H1 (cell line): ENCODE results near the gene ID1. TPM values are rescaled to one million over a fixed set of nuclear protein-coding genes. Genes with fewer than 3 reads are reported as not detected.

Experiments
- CTCF ChIA-PET: fragments of 300-600 bp; sonication (Branson Sonifier 250); formaldehyde crosslinking; loops from one replicate; lab custom pipeline; 2021; ENCODE audit not compliant: partially characterized antibody; lab: Charles Lee
- POLR2A ChIA-PET: fragments of 300-600 bp; sonication (Branson Sonifier 250); formaldehyde crosslinking; loops from one replicate; lab custom pipeline; 2021; ENCODE audit warnings: inconsistent platforms; ENCODE audit not compliant: partially characterized antibody; lab: Charles Lee
- DNase-seq, 2 experiments: peaks; one replicate each; pipeline versions ENCODE4 v3.0.0 to v3.0.0-alpha.2; 2010 to 2022; ENCODE audit warnings: low spot score in 2 of 2, low read depth in 1 of 2, mixed read lengths in 1 of 2
- FAIRE-seq: peaks from 2 replicates; lab custom pipeline; 2011; peaks lifted over from hg19 to GRCh38; lab: Jason Lieb, UNC
- H2AFZ ChIP-seq: 2 replicates; pipeline ENCODE4 v1.8.1; 2012; ENCODE audit warnings: low read length, inconsistent platforms
- H2AK5ac ChIP-seq: 2 replicates; pipeline ENCODE4 v1.6.1; 2013; ENCODE audit warnings: low read depth, low read length
- H2BK120ac ChIP-seq: replicated peaks from 2 replicates; pipeline ENCODE3; 2013; ENCODE audit warnings: low read depth, low read length, inconsistent platforms
- H2BK12ac ChIP-seq: 2 replicates; pipeline ENCODE4 v1.6.1; 2013; ENCODE audit warnings: low read depth, low read length
- H2BK15ac ChIP-seq: 2 replicates; pipeline ENCODE4 v1.6.1; 2013; ENCODE audit warnings: low read length
- H2BK20ac ChIP-seq: 2 replicates; pipeline ENCODE4 v1.6.1; 2013; ENCODE audit warnings: low read length
- H2BK5ac ChIP-seq: 2 replicates; pipeline ENCODE4 v1.6.1; 2013; ENCODE audit warnings: low read depth, low read length
- H3K14ac ChIP-seq: 2 replicates; pipeline ENCODE4 v1.6.1; 2013; ENCODE audit warnings: inconsistent platforms; ENCODE audit not compliant: insufficient read length
- H3K18ac ChIP-seq: 2 replicates; pipeline ENCODE4 v1.6.1; 2013; ENCODE audit warnings: low read length; ENCODE audit errors: extremely low read depth
- H3K23ac ChIP-seq: 2 replicates; pipeline ENCODE4 v1.6.1; 2013; ENCODE audit warnings: inconsistent platforms; ENCODE audit not compliant: insufficient read length
- H3K23me2 ChIP-seq: 2 replicates; pipeline ENCODE4 v1.6.1; 2013; ENCODE audit warnings: low read depth, low read length
- H3K27ac ChIP-seq: 2 replicates; pipeline ENCODE4 v1.6.1; 2011; ENCODE audit warnings: low read depth, low read length, inconsistent platforms
- H3K27me3 ChIP-seq, 4 experiments: replicated peaks in 1 of 4; 1 replicate in 1 of 4; 2 replicates in 3 of 4; pipeline versions ENCODE4 v1.6.1 to v1.8.1; 2011 to 2013; ENCODE audit warnings: low read length in 3 of 4, mild to moderate bottlenecking in 3 of 4, inconsistent platforms in 2 of 4, mixed read lengths in 2 of 4, moderate library complexity in 1 of 4; ENCODE audit not compliant: control insufficient read depth in 3 of 4, insufficient read depth in 3 of 4; ENCODE audit errors: extremely low read depth in 1 of 4
- H3K36me3 ChIP-seq, 4 experiments: 2 replicates each; pipeline versions ENCODE4 v1.6.1 to v1.8.1; 2011 to 2013; ENCODE audit warnings: mild to moderate bottlenecking in 4 of 4, low read length in 3 of 4, moderate library complexity in 2 of 4, control low read depth in 1 of 4, inconsistent platforms in 1 of 4; ENCODE audit not compliant: insufficient read depth in 4 of 4, control insufficient read depth in 2 of 4
- H3K4ac ChIP-seq: replicated peaks from 2 replicates; pipeline ENCODE3; 2013; ENCODE audit warnings: low read length, low read depth, mixed read lengths, inconsistent platforms; ENCODE audit not compliant: insufficient read length
- H3K4me1 ChIP-seq, 4 experiments: replicated peaks in 1 of 4; 1 replicate in 1 of 4; 2 replicates in 3 of 4; pipeline versions ENCODE4 v1.6.1 to v1.8.1; 2011 to 2013; ENCODE audit warnings: low read length in 3 of 4, inconsistent platforms in 2 of 4, mixed read lengths in 1 of 4; ENCODE audit not compliant: insufficient read depth in 4 of 4, control insufficient read depth in 3 of 4
- H3K4me2 ChIP-seq, 2 experiments: 2 replicates each; pipeline versions ENCODE4 v1.6.1 to v1.8.1; 2011 to 2013; ENCODE audit warnings: low read depth in 2 of 2, low read length in 2 of 2, control low read depth in 1 of 2, inconsistent platforms in 1 of 2, mild to moderate bottlenecking in 1 of 2; ENCODE audit not compliant: insufficient read depth in 1 of 2
- H3K4me3 ChIP-seq, 4 experiments: fragments of 200-600, 300-600 bp in 1 of 4; sonication (generic), shearing (Covaris generic), sonication (Bioruptor Twin) in 1 of 4; 2 replicates each; pipeline versions ENCODE4 v1.5.1 to v1.8.1; 2011 to 2016; ENCODE audit warnings: low read length in 4 of 4, low read depth in 3 of 4, control low read depth in 2 of 4, inconsistent platforms in 2 of 4, mild to moderate bottlenecking in 2 of 4, mixed read lengths in 1 of 4, moderate library complexity in 1 of 4; ENCODE audit not compliant: insufficient read depth in 2 of 4; ENCODE audit errors: extremely low read depth in 1 of 4
- H3K56ac ChIP-seq: replicated peaks from 2 replicates; pipeline ENCODE3; 2013; ENCODE audit warnings: low read depth, mild to moderate bottlenecking, mixed read lengths, low read length, inconsistent platforms; ENCODE audit not compliant: insufficient read length
- H3K79me1 ChIP-seq: 2 replicates; pipeline ENCODE4 v1.6.1; 2013; ENCODE audit warnings: low read depth, low read length, control low read depth
- H3K79me2 ChIP-seq, 2 experiments: 2 replicates each; pipeline versions ENCODE4 v1.6.1 to v1.8.1; 2012 to 2013; ENCODE audit warnings: low read length in 2 of 2, mild to moderate bottlenecking in 2 of 2, inconsistent platforms in 1 of 2; ENCODE audit not compliant: insufficient read depth in 2 of 2, control insufficient read depth in 1 of 2
- H3K9ac ChIP-seq, 4 experiments: replicated peaks in 1 of 4; 1 replicate in 1 of 4; 2 replicates in 3 of 4; pipeline versions ENCODE4 v1.6.1 to v1.8.1; 2011 to 2013; ENCODE audit warnings: low read depth in 3 of 4, low read length in 3 of 4, control low read depth in 2 of 4, mild to moderate bottlenecking in 2 of 4, moderate library complexity in 2 of 4, inconsistent platforms in 1 of 4; ENCODE audit errors: extremely low read depth in 1 of 4
- H3K9me3 ChIP-seq, 2 experiments: 2 replicates each; pipeline versions ENCODE4 v1.6.1 to v1.8.1; 2012 to 2013; ENCODE audit warnings: mild to moderate bottlenecking in 2 of 2, moderate library complexity in 2 of 2, control low read depth in 1 of 2, inconsistent platforms in 1 of 2, low read depth in 1 of 2, low read length in 1 of 2, mixed read lengths in 1 of 2; ENCODE audit not compliant: insufficient read depth in 2 of 2
- H4K20me1 ChIP-seq, 2 experiments: replicated peaks in 1 of 2; 2 replicates each; pipeline versions ENCODE3 to v1.8.1; 2011 to 2013; ENCODE audit warnings: inconsistent platforms in 2 of 2, low read length in 2 of 2, mild to moderate bottlenecking in 1 of 2; ENCODE audit not compliant: insufficient read depth in 2 of 2, control insufficient read depth in 1 of 2
- H4K5ac ChIP-seq: 2 replicates; pipeline ENCODE4 v1.6.1; 2013; ENCODE audit warnings: low read length, low read depth, mixed read lengths, inconsistent platforms; ENCODE audit not compliant: insufficient read length
- H4K8ac ChIP-seq: 2 replicates; pipeline ENCODE4 v1.8.0; 2013; ENCODE audit warnings: mild to moderate bottlenecking, moderate library complexity, low read length, inconsistent platforms; ENCODE audit not compliant: insufficient read depth; ENCODE audit errors: extremely low read depth
- H4K91ac ChIP-seq: replicated peaks from 2 replicates; pipeline ENCODE3; 2013; ENCODE audit warnings: low read length, mixed read lengths, inconsistent platforms; ENCODE audit not compliant: insufficient read length
- CBX8 ChIP-seq: fragments of 300-800, 300-1000 bp; sonication (generic); IDR thresholded peaks from 2 replicates; pipeline ENCODE4 v1.7.1; 2016; ENCODE audit warnings: low read depth, low read length, borderline replicate concordance
- CREB1 ChIP-seq: IDR thresholded peaks from 2 replicates; pipeline ENCODE4 v1.6.1; 2012; ENCODE audit warnings: inconsistent platforms
- CTBP2 ChIP-seq: IDR thresholded peaks from 2 replicates; pipeline ENCODE4 v1.7.0; 2011; ENCODE audit warnings: borderline replicate concordance, mild to moderate bottlenecking, moderate library complexity, mixed read lengths, low read length; ENCODE audit not compliant: insufficient read depth, insufficient read length
- EGR1 ChIP-seq: IDR thresholded peaks from 2 replicates; pipeline ENCODE4 v1.6.1; 2011; ENCODE audit warnings: low read depth, low read length, borderline replicate concordance
- RFX5 ChIP-seq: IDR thresholded peaks from 2 replicates; pipeline ENCODE4 v1.6.1; 2011; ENCODE audit warnings: low read depth, low read length, improper control_type of control experiment, borderline replicate concordance
- TEAD4 ChIP-seq: IDR thresholded peaks from 2 replicates; pipeline ENCODE4 v1.6.1; 2012; ENCODE audit warnings: low read depth, low read length, inconsistent platforms, mixed read lengths
- WGBS, 2 experiments: shearing (Covaris generic) in 1 of 2; methylation state at CpG; one replicate each; pipeline versions ENCODE4 v1.1.6 to v1.1.7; 2013 to 2015; ENCODE audit warnings: low lambda C conversion rate in 2 of 2, mixed read lengths in 2 of 2, inconsistent platforms in 1 of 2, low coverage in 1 of 2, missing lambda C conversion rate in 1 of 2; ENCODE audit not compliant: insufficient replicate concordance in 2 of 2, insufficient coverage in 1 of 2, insufficient read length in 1 of 2; ENCODE audit errors: extremely low coverage in 1 of 2, missing lambda C conversion rate in 1 of 2; 5-methylcytosine and 5-hydroxymethylcytosine counted together
- polyA plus RNA-seq, 7 experiments: library from polyadenylated mRNA; depleted of rRNA in 3 of 7; stranded (reverse) in 5 of 7; unstranded in 2 of 7; fragments of >200 nt in 5 of 7; fragments of 200-250 nt in 2 of 7; gene quantifications; 1 replicate in 5 of 7; 2 replicates in 1 of 7; 4 replicates in 1 of 7; pipeline versions ENCODE4 v1.2.1 to v1.2.3, GENCODE V29; 2011 to 2013; ENCODE audit warnings: missing spikeins in 2 of 7, mixed read lengths in 2 of 7
- total RNA-seq: library from RNA; stranded (reverse); fragmentation: NEBNext Ultra II Directional; extraction: Animal tissue kit (Norgen Biotek cat#: 25700); gene quantifications from 2 replicates; pipeline ENCODE4 v1.2.1, GENCODE V29; 2021
- TF ChIP-seq, protein P1 (sequence below), 3 experiments: IDR thresholded peaks; 1 replicate in 2 of 3; 2 replicates in 1 of 3; pipeline versions ENCODE4 v1.5.1 to v1.6.1; 2011; ENCODE audit warnings: low read length in 3 of 3, mild to moderate bottlenecking in 3 of 3, inconsistent platforms in 2 of 3, low read depth in 1 of 3, moderate library complexity in 1 of 3; ENCODE audit not compliant: insufficient read depth in 1 of 3; ENCODE audit errors: control extremely low read depth in 1 of 3
- TF ChIP-seq, protein P2 (sequence below): IDR thresholded peaks from 2 replicates; pipeline ENCODE4 v1.6.1; 2011; ENCODE audit warnings: low read length, improper control_type of control experiment
- TF ChIP-seq, protein P3 (sequence below): IDR thresholded peaks from 2 replicates; pipeline ENCODE4 v1.6.1; 2011; ENCODE audit warnings: low read depth, mild to moderate bottlenecking, low read length; ENCODE audit not compliant: insufficient read depth

ID1 gene
- total and polyA plus RNA-seq, 2 of the 8 experiments (the other 6 are each of a cell fraction or from before 2014, with no cell fraction given): 120 to 357 TPM

DNA sequence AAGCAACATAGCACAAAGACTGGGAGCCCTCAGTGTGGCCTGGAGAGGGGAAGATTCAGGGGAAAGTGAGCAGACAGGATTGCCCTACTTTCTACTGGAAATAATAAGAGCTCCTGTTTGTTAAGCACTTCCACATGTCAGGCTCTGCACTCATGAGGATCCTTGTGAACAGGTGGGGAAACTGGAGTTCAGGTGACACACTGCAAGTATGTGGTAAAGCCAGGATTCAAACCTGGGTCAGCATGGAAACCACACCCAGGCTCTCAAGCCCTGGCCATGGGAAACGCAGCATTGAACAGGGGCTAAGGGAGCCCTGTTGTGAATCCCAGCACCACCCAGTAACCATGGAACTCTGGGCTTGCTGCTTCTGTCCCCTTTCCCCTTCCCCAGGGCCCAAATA lies 42.8 kb upstream of the ID1 start:
- H3K27ac ChIP-seq: no peak overlapping the region
- no peaks in the 10 kb centered on the region for H3K79me2 ChIP-seq
- no peak for FAIRE-seq
- no peak for TF ChIP-seq RFX5
- TF ChIP-seq EGR1: no peak
- TF ChIP-seq CBX8: no peak
- TF ChIP-seq, protein P1, sequence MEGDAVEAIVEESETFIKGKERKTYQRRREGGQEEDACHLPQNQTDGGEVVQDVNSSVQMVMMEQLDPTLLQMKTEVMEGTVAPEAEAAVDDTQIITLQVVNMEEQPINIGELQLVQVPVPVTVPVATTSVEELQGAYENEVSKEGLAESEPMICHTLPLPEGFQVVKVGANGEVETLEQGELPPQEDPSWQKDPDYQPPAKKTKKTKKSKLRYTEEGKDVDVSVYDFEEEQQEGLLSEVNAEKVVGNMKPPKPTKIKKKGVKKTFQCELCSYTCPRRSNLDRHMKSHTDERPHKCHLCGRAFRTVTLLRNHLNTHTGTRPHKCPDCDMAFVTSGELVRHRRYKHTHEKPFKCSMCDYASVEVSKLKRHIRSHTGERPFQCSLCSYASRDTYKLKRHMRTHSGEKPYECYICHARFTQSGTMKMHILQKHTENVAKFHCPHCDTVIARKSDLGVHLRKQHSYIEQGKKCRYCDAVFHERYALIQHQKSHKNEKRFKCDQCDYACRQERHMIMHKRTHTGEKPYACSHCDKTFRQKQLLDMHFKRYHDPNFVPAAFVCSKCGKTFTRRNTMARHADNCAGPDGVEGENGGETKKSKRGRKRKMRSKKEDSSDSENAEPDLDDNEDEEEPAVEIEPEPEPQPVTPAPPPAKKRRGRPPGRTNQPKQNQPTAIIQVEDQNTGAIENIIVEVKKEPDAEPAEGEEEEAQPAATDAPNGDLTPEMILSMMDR (IDR thresholded peaks at IDR 0.05; ENCODE audit: control extremely low read depth in 1 of 3, insufficient read depth in 1 of 3, low read depth in 1 of 3, low read length in 3 of 3): no peak
- TF ChIP-seq TEAD4: no peak
- no peak for TF ChIP-seq CREB1
- TF ChIP-seq, protein P2, sequence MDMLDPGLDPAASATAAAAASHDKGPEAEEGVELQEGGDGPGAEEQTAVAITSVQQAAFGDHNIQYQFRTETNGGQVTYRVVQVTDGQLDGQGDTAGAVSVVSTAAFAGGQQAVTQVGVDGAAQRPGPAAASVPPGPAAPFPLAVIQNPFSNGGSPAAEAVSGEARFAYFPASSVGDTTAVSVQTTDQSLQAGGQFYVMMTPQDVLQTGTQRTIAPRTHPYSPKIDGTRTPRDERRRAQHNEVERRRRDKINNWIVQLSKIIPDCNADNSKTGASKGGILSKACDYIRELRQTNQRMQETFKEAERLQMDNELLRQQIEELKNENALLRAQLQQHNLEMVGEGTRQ: no peak
- TF ChIP-seq, protein P3, sequence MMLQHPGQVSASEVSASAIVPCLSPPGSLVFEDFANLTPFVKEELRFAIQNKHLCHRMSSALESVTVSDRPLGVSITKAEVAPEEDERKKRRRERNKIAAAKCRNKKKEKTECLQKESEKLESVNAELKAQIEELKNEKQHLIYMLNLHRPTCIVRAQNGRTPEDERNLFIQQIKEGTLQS: no peak
- TF ChIP-seq CTBP2: no peak

More for the DNA sequence above, 42.8 kb upstream of the ID1 start:
- no peak overlapping the region for H2BK5ac ChIP-seq
- no peak overlapping the region for H3K4me3 ChIP-seq
- DNase-seq: no peak
- no peak overlapping the region for H3K4ac ChIP-seq
- CTCF ChIA-PET: interaction anchor here (0.7 to 30.5 kb wide), 23 partner anchors 8 to 245 kb away, joined by 3 to 1559 read pairs (median 5); partner anchors contain the start of genes BCL2L1 and ID1
- no peak overlapping the region for H3K18ac ChIP-seq
- no peak overlapping the region for H2BK20ac ChIP-seq
- no peak overlapping the region for H3K9ac ChIP-seq
- H3K79me1 ChIP-seq: no peaks in the 10 kb centered on the region
- no peaks in the 10 kb centered on the region for H3K9me3 ChIP-seq
- H4K91ac ChIP-seq: no peak overlapping the region
- H4K8ac ChIP-seq: no peak overlapping the region
- H2AK5ac ChIP-seq: no peak overlapping the region
- POLR2A ChIA-PET: interaction anchor here (0.7 to 24.3 kb wide), 9 partner anchors 9 to 45 kb away, joined by 3 to 1033 read pairs (median 6); partner anchors contain the start of gene ID1
- no peak overlapping the region for H2BK12ac ChIP-seq
- no peaks in the 10 kb centered on the region for H3K27me3 ChIP-seq
- H3K4me2 ChIP-seq: no peak overlapping the region
- peaks cover 3 to 22% (median 7%) of the 10 kb centered on the region in 4 experiments for H3K4me1 ChIP-seq
- no peaks in the 10 kb centered on the region for H3K23me2 ChIP-seq
- H3K14ac ChIP-seq: no peak overlapping the region
- H3K56ac ChIP-seq: no peak overlapping the region
- no peak overlapping the region for H2BK15ac ChIP-seq
- WGBS, 2 experiments: 100% methylated on average over 1 of the region's 1 CpG; no CpG with 5 or more reads in 1 of the 2 experiments
- H4K20me1 ChIP-seq: peaks cover 1 to 2% of the 10 kb centered on the region in 2 experiments
- H3K23ac ChIP-seq: no peak overlapping the region
- H4K5ac ChIP-seq: no peak overlapping the region
- H2BK120ac ChIP-seq: no peak overlapping the region
- no peak overlapping the region for H2AFZ ChIP-seq
- peaks cover 24 to 43% (median 34%) of the 10 kb centered on the region in 4 experiments for H3K36me3 ChIP-seq
